CD4-positive, alpha-beta T cell treated with Interleukin-1 beta for 1 hour (primary cell): Measurements from ENCODE around the gene MST1.
"Not testable (repeated sequence)": the region's sequence is repeated elsewhere in the genome, so short reads cannot be mapped to it uniquely, and the experiment has no call there.

Source experiments
- DNase-seq, 2 donors: peaks; one replicate each; pipeline ENCODE4 v3.0.0-alpha.2; 2020 to 2022

MST1 gene

GRCh38 chr3:49700453-49701128, 11.3 kb upstream of the MST1 start:
- DNase-seq, result no peak

- no peak for DNase-seq
Measured at GRCh38 chr3:49700014-49700413, 10.7 kb upstream of the MST1 start.

- DNase-seq, result no peak
Measured at GRCh38 chr3:49699281-49699979, 10.2 kb upstream of the MST1 start.

- not testable (repeated sequence) for DNase-seq
Measured at GRCh38 chr3:49695350-49696015, 6.2 kb upstream of the MST1 start.

DNA sequence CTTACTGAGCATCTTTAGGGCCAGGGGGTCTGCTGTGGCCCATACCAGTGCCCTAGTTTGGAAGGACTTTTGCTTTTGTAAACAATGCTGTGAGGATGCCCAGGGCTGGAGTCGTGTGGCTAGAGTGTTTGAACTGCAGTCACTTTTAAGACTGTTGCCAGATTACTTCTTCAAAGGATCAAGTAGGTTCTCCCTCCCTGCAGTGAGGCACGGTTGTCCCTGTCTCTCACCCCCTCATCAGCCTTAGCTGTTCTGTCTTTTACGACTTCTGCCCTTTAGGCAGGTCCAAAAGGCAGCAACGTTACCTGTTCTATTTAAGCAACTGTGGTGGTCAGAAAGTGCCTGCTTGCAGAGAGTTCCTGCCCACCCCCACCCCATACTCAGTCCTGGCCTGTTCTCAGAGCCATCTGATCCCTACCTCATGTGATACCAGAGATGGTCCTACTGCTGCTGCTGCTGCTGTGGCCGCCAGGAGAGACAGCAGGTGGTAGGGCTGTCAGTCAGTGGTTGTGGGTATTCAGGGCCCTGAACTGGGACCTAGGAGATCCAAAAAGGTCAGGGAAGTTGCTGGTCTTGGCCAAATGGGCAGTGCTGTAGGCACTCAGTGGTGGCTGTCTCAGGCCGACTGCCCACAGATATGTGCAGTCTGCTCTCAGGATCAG, 5.3 kb upstream of the MST1 start:
- DNase-seq, result not testable (repeated sequence)

GRCh38 chr3:49691481-49691880, 2.2 kb upstream of the MST1 start:
- not testable (repeated sequence) for DNase-seq

DNA sequence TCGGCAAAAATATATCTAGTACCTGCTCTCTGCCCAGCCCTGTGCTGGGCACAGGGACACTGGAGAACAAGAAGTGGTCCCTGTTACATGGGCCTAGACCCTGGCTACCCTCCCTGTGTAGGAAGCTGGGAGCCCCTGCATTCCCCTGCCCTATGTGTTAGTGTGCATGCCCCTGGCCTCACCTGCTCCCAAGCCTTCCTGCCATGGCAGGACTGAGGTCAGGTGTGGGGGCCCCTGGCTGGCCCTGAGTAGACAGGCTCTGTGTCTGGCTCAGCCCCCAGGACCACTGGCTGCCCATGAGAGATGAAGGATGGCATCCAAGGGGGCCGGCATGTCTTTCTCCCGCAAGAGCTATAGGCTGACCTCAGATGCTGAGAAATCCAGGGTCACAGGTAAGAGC, 1.6 kb upstream of the MST1 start:
- DNase-seq, result not testable (repeated sequence)

DNA sequence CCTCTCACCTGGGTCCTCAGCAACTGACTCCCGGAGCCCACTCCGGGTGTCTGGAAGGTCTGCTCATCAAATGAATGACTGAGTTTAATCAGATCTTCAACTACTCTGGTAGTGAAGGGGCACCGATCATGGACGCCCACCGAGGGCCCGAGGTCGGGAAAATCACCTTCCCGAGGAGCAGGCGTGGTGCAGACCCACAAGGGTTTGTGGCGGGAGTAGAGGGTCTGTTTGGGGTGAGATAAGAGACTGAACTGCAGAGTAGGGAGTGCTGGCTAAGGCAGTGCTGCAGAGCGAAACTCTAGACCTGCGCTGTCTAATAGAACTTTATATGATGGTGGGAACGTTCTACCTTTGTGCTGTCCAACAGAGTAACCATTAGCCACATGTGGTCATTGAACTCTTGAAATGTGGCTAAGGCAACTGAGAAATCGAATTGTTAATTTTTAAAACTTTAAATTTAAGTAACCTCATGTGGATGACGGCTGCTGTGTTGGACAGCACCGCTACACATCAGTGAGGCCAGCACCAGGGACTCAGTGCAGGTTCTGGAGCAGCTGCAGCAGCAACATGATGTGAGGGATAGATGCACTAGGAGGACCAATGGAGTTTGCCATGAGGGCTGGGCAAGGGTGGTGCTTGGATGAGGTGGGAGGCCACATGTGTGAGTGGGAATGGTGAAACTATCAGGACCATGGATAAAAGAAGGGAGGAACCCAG, 792 bp upstream of the MST1 start:
- not testable (repeated sequence) for DNase-seq

DNA sequence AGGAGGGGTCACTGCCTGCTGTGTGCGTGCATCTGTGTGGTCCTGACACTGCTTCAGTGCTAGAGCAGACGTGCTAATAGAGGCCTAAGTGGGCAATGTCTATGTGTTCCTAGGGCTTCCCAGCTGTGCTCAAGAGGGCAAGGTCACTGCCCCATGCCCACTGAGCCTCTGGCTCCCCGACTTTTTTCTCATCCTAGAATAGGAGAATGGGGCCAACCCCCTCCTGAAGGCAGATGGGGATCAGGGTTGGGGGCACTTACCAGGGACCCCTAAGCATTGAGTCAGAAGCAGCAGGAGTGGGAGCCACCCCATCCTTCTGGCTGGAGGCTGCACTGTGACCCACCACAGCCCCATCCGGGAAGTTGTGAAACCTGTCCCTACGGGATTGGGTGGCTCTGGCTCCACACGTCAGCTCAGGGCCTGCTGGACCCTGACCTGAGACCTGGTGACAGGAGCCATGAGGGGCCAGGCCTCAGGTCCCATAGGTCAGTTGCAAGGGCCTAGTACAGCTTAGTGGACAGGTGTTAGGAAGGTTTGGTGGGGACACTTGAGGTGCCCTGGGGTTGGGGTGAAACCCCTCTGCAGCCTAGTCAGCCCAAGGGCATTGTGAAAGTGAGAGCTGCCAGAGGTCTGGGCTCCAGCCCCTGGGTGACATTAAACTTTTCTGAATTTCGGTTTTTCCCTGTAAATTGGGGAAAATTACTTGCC, 782 bp downstream of the MST1 start:
- not testable (repeated sequence) for DNase-seq

DNA sequence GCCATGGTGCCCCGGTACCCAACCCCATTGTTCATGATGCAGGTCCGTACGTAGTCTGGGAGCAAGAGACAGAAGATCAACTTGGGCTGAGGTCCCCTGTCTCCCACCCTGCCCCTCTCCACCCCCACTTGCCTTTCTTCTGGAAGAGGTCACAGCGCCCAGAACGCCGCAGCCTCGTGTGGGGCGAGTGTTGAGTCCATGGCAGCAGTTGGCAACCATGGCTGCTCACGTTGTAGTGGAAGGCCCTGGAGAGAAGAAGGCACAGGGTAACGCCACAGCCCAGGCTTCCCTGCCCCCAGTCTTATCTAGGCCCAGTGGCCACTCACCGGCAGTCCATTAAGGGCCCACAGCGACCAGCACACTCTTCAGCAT, 1.9 kb downstream of the MST1 start:
- DNase-seq, result not testable (repeated sequence)

DNA sequence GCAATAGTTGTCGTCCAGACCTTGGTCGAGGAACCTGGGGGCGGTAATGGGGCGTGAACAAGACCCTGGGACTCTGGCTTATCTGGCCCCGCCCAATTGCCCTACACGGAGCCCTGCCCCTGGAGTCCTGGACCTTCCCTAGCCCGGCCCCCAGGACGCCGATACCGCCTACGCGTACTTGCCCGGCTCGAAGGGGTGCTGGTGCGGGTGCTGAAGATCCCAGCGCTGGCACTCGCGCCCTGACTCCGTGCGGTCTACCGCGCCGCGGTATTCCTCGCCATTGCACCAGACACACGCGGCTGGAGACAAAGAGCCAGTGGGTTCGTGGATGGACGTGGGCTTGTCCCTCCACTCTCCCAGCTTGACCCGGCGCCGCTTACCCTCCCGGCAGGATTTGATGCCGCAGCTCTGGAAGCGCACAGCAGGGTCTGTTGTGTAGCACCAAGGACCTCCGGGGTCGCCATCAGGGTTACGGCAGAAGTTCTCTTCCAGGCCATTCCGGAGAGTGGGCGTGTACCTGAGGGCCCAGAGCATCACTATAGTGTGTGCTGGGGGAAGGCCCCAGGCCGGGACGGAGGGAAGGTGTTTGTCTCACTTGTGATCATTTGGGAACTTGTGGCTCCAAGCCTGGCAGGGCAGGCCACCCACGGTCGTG, 2.4 kb downstream of the MST1 start:
- DNase-seq, result peak; percentile 37 to 43

DNA sequence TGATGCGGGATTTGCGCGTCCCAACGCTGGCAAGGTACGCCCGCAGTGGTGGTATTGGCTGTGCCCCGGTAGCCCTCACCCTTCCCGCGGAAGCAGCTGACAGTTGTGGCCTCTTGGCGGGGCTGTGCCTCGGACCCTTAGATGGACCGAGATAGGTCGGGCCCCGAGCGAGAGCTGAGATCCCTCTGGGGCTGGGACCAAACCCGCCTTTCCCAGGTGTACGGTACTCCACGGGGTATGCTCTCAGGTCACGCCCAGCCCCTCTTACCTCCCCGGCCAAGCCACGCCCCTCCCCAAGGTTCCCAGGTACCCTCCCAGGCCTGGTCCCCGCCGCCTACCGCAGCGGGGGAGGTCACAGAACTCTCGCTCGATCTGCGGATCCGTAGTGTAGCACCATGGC, 2.9 kb downstream of the MST1 start:
- DNase-seq, result peak; percentile 18 to 34

DNA sequence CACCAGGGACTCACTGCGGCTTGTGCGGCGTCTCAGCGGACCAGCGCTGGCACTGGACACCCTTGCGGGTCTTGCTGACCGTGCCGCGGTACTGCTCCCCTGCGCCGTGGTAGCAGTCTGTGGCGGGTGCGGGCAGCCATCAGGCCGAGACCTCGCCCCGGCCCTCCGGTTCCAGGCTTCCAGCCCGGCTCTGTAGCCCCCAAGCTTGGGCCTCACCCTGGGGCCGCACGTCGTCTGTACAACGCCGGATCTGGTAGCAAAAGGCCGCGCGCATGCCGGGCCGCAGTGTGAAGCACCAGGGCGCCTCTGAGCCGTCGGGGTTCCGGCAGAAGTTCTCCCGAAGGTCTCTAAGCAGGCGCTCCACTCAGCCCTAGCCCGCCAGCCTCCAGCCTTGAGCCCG, 3.4 kb downstream of the MST1 start:
- not testable (repeated sequence) for DNase-seq

DNA sequence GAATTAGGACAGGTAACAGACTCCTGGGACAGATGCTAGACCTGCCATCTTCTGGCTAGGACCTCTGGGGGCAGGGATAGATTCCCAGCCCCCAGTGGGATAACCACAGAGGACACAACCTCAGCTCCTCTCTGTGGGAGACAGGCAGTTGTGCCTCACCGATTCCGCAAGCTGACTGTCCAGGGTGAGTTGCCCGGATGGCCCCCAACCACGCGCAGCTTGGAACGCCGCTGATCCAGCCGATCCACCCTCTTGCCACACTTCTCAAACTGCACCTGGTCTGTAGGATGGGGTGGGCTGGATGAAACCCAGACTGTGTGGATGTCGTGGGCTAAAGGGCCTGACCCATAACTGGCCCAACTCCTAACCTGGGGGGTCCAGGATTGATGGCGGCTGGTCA, 4.2 kb downstream of the MST1 start:
- DNase-seq, result not testable (repeated sequence)

- DNase-seq, result not testable (repeated sequence)
Measured at GRCh38 chr3:49684453-49684852, 4.8 kb downstream of the MST1 start.

- DNase-seq, result no peak
Measured at GRCh38 chr3:49683162-49683561, 6.1 kb downstream of the MST1 start.

GRCh38 chr3:49681543-49681942, 7.7 kb downstream of the MST1 start:
- DNase-seq, result no peak

- DNase-seq, result no peak
Measured at GRCh38 chr3:49681232-49681522, 8.1 kb downstream of the MST1 start.

GRCh38 chr3:49680493-49681231, 8.6 kb downstream of the MST1 start:
- no peak for DNase-seq

GRCh38 chr3:49675912-49676311, 13.4 kb downstream of the MST1 start:
- no peak for DNase-seq

DNA sequence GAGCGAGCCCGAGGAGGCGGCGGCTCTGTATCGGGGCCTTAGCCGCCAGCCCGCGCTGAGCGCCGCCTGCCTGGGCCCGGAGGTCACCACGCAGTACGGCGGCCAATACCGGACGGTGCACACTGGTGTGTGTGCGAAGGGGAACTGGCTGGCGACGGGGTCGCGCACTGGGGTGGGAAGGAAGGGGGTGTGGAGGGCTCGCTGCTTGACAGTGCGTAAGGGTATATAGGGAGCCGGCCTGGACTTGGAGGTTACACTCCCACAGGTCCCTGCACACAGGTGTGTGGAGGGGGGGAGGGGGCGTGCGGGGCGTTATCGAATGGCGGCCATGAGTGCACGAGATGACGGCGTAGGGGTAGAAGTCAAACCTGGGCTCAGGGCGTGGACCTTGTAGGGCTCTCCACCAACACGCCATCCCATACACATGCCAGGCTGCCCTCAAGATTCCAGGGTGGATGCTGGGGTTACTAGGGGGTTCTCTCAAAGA, 14.7 kb downstream of the MST1 start:
- DNase-seq, result no peak
